Neural progenitor cell (in vitro differentiated cells): ENCODE measurements around the gene TTLL9. TPM values are rescaled to one million over a fixed set of nuclear protein-coding genes. Genes with fewer than 3 reads are reported as not detected.
A peak's percentile ranks its signal among the peaks of the same experiment; 100 is the strongest.

Experiments
- DNase-seq: peaks from one replicate; pipeline ENCODE4 v3.0.0-alpha.2; 2016; ENCODE audit warnings: low spot score
- H2AFZ ChIP-seq: fragments of 200-600 bp; sonication (generic); replicated peaks from 2 replicates; pipeline ENCODE4 v1.6.1; 2016; ENCODE audit warnings: antibody characterized with exemption
- H3F3A ChIP-seq: fragments of 200-600 bp; sonication (generic); 2 replicates; pipeline ENCODE4 v1.6.1; 2016; ENCODE audit warnings: antibody characterized with exemption, low read depth
- H3K27ac ChIP-seq: fragments of 200-600 bp; sonication (generic); 2 replicates; pipeline ENCODE4 v1.5.1; 2016; ENCODE audit warnings: mild to moderate bottlenecking
- H3K27me3 ChIP-seq: fragments of 200-600 bp; sonication (generic); 2 replicates; pipeline ENCODE4 v1.6.1; 2016; ENCODE audit warnings: mild to moderate bottlenecking, moderate library complexity
- H3K36me3 ChIP-seq: fragments of 200-600 bp; sonication (generic); 2 replicates; pipeline ENCODE4 v1.5.1; 2016
- H3K4me1 ChIP-seq: fragments of 200-600 bp; sonication (generic); 2 replicates; pipeline ENCODE4 v1.6.1; 2016; ENCODE audit warnings: mixed run types
- H3K4me2 ChIP-seq: fragments of 200-600 bp; sonication (generic); 2 replicates; pipeline ENCODE4 v1.6.1; 2016
- H3K4me3 ChIP-seq: fragments of 200-600 bp; sonication (generic); 2 replicates; pipeline ENCODE4 v1.5.1; 2016
- H3K79me2 ChIP-seq: fragments of 200-600 bp; sonication (generic); 2 replicates; pipeline ENCODE4 v1.6.1; 2016; ENCODE audit warnings: low read depth
- H3K9ac ChIP-seq: fragments of 200-600 bp; sonication (generic); 2 replicates; pipeline ENCODE4 v1.6.1; 2016
- H3K9me3 ChIP-seq: fragments of 200-600 bp; sonication (generic); 2 replicates; pipeline ENCODE4 v1.5.1; 2016; ENCODE audit warnings: low read depth
- H4K20me1 ChIP-seq: fragments of 200-600 bp; sonication (generic); 2 replicates; pipeline ENCODE4 v1.6.1; 2016; ENCODE audit warnings: low read depth
- H3K27ac Mint-ChIP-seq: 3 replicates; pipeline ENCODE4 v1.8.0; 2021; ENCODE audit warnings: mixed read lengths
- H3K27me3 Mint-ChIP-seq: 2 replicates; pipeline ENCODE4 v1.8.0; 2022; ENCODE audit warnings: low read depth, mild to moderate bottlenecking, inconsistent platforms, moderate library complexity, mixed read lengths; ENCODE audit not compliant: insufficient read depth
- H3K36me3 Mint-ChIP-seq: 3 replicates; pipeline ENCODE4 v1.8.0; 2021; ENCODE audit warnings: mixed read lengths
- H3K4me1 Mint-ChIP-seq: 3 replicates; pipeline ENCODE4 v1.8.0; 2021; ENCODE audit warnings: mixed read lengths
- H3K4me3 Mint-ChIP-seq: 3 replicates; pipeline ENCODE4 v1.8.0; 2021; ENCODE audit warnings: mild to moderate bottlenecking, moderate library complexity, mixed read lengths
- H3K9me3 Mint-ChIP-seq: 3 replicates; pipeline ENCODE4 v1.8.0; 2020; ENCODE audit warnings: mixed read lengths
- CTCF ChIP-seq: fragments of 200-600 bp; sonication (generic); IDR thresholded peaks from 2 replicates; pipeline ENCODE4 v1.5.1; 2017; ENCODE audit warnings: antibody characterized with exemption, mild to moderate bottlenecking
- EZH2 ChIP-seq: fragments of 200-600 bp; sonication (generic); IDR thresholded peaks from 2 replicates; pipeline ENCODE4 v1.6.1; 2017; ENCODE audit warnings: antibody characterized with exemption, mild to moderate bottlenecking, moderate library complexity
- EZH2phosphoT487 ChIP-seq: fragments of 200-600 bp; sonication (generic); IDR thresholded peaks from 2 replicates; pipeline ENCODE4 v1.6.1; 2017; ENCODE audit warnings: antibody characterized with exemption
- total RNA-seq: library from RNA; depleted of rRNA; stranded (reverse); fragments of >200 nt; gene quantifications from 2 replicates; pipeline ENCODE4 v1.2.3, GENCODE V29; 2015; ENCODE audit warnings: low replicate concordance

TTLL9 gene
- total RNA-seq, 1 donor from 2014 or later: not detected

- Histone ChIP-seq H3K4me2 (no peak overlapping the region), H3K4me1 (peaks cover 6% of the 10 kb centered on the region), H2AFZ (no peak overlapping the region), H4K20me1 (no peaks in the 10 kb centered on the region), H3K36me3 (no peaks in the 10 kb centered on the region), H3K27me3 (no peaks in the 10 kb centered on the region), H3K4me3 (no peak overlapping the region), H3K27ac (no peak overlapping the region), H3F3A (no peaks in the 10 kb centered on the region), H3K9me3 (no peaks in the 10 kb centered on the region), H3K79me2 (no peaks in the 10 kb centered on the region), H3K9ac (no peak overlapping the region)
- Mint-ChIP-seq H3K4me1 (no peaks in the 10 kb centered on the region), H3K36me3 (no peaks in the 10 kb centered on the region), H3K27ac (no peak overlapping the region), H3K27me3 (peaks cover 4% of the 10 kb centered on the region), H3K4me3 (no peak overlapping the region), H3K9me3 (no peaks in the 10 kb centered on the region)
- DNase-seq: no peak
- no peak for TF ChIP-seq EZH2phosphoT487
- no peak for TF ChIP-seq EZH2
Observed at GRCh38 chr20:31936420-31936819, 66.0 kb downstream of the TTLL9 start.

- Mint-ChIP-seq H3K4me3 (no peak overlapping the region), H3K4me1 (no peaks in the 10 kb centered on the region), H3K27ac (no peak overlapping the region), H3K9me3 (no peaks in the 10 kb centered on the region), H3K27me3 (peaks cover 6% of the 10 kb centered on the region), H3K36me3 (no peaks in the 10 kb centered on the region)
- Histone ChIP-seq H3K4me3 (no peak overlapping the region), H3K27ac (no peak overlapping the region), H3F3A (no peaks in the 10 kb centered on the region), H3K4me1 (peaks cover 6% of the 10 kb centered on the region), H3K79me2 (no peaks in the 10 kb centered on the region), H3K36me3 (no peaks in the 10 kb centered on the region), H3K9me3 (no peaks in the 10 kb centered on the region), H3K27me3 (no peaks in the 10 kb centered on the region), H2AFZ (no peak overlapping the region), H3K9ac (no peak overlapping the region), H3K4me2 (no peak overlapping the region), H4K20me1 (no peaks in the 10 kb centered on the region)
- DNase-seq: no peak
- TF ChIP-seq EZH2: no peak
- TF ChIP-seq EZH2phosphoT487: no peak
- TF ChIP-seq CTCF: no peak
Observed at GRCh38 chr20:31937820-31938219, 67.4 kb downstream of the TTLL9 start.

GRCh38 chr20:31939661-31940060, 69.2 kb downstream of the TTLL9 start:
- peaks cover 4% of the 10 kb centered on the region for H3K36me3 Mint-ChIP-seq
- no peaks in the 10 kb centered on the region for H3K27me3 ChIP-seq
- no peak overlapping the region for H3K4me3 Mint-ChIP-seq
- no peaks in the 10 kb centered on the region for H3K9me3 Mint-ChIP-seq
- no peaks in the 10 kb centered on the region for H4K20me1 ChIP-seq
- no peak overlapping the region for H3K27ac ChIP-seq
- peaks cover 6% of the 10 kb centered on the region for H3K4me1 ChIP-seq
- no peak for DNase-seq
- H3K9me3 ChIP-seq: no peaks in the 10 kb centered on the region
- no peaks in the 10 kb centered on the region for H3K4me1 Mint-ChIP-seq
- peaks cover 6% of the 10 kb centered on the region for H3K27me3 Mint-ChIP-seq
- peaks cover 7% of the 10 kb centered on the region for H3F3A ChIP-seq
- H3K79me2 ChIP-seq: no peaks in the 10 kb centered on the region
- H3K36me3 ChIP-seq: no peaks in the 10 kb centered on the region
- no peak for TF ChIP-seq EZH2
- no peak for TF ChIP-seq EZH2phosphoT487
- TF ChIP-seq CTCF: no peak
- no peak overlapping the region for H3K4me2 ChIP-seq
- no peak overlapping the region for H3K27ac Mint-ChIP-seq
- H3K4me3 ChIP-seq: no peak overlapping the region
- H3K9ac ChIP-seq: peak overlapping the region; percentile 5
- no peak overlapping the region for H2AFZ ChIP-seq

GRCh38 chr20:31943052-31943471, 72.6 kb downstream of the TTLL9 start:
- Mint-ChIP-seq H3K27ac (no peak overlapping the region), H3K36me3 (peaks cover 19% of the 10 kb centered on the region), H3K4me3 (no peak overlapping the region), H3K9me3 (no peaks in the 10 kb centered on the region), H3K27me3 (peaks cover 3% of the 10 kb centered on the region), H3K4me1 (no peaks in the 10 kb centered on the region)
- Histone ChIP-seq H3K27me3 (no peaks in the 10 kb centered on the region), H4K20me1 (no peaks in the 10 kb centered on the region), H3K79me2 (peaks cover 3% of the 10 kb centered on the region), H3K4me2 (no peak overlapping the region), H3F3A (peaks cover 7% of the 10 kb centered on the region), H3K36me3 (peaks cover 6% of the 10 kb centered on the region), H3K9me3 (no peaks in the 10 kb centered on the region), H3K4me1 (no peaks in the 10 kb centered on the region), H2AFZ (no peak overlapping the region), H3K9ac (peak overlapping the region; percentile 13), H3K4me3 (no peak overlapping the region), H3K27ac (no peak overlapping the region)
- TF ChIP-seq CTCF: no peak
- no peak for TF ChIP-seq EZH2
- TF ChIP-seq EZH2phosphoT487: no peak
- DNase-seq: no peak
